Neutrophil (primary cell): ENCODE measurements around the gene CNTN5.
"Not testable (repeated sequence)": the region's sequence is repeated elsewhere in the genome, so short reads cannot be mapped to it uniquely, and the experiment has no call there.

Source experiments
- H3K27ac ChIP-seq: fragments of 200-600 bp; sonication (generic); 2 replicates; pipeline ENCODE4 v1.5.1; 2016; ENCODE audit warnings: mild to moderate bottlenecking, moderate library complexity
- H3K27me3 ChIP-seq: fragments of 200-600 bp; sonication (generic); 2 replicates; pipeline ENCODE4 v1.6.0; 2016; ENCODE audit warnings: mild to moderate bottlenecking
- H3K36me3 ChIP-seq: fragments of 200-600 bp; sonication (generic); 2 replicates; pipeline ENCODE4 v1.5.1; 2017
- H3K4me1 ChIP-seq, 2 experiments: fragments of 200-600 bp in 1 of 2; sonication (generic) in 1 of 2; 1 replicate in 1 of 2; 2 replicates in 1 of 2; pipeline versions ENCODE4 v1.5.1 to v1.6.1; 2013 to 2016; ENCODE audit warnings: low read depth in 1 of 2, low read length in 1 of 2, mild to moderate bottlenecking in 1 of 2, moderate library complexity in 1 of 2; ENCODE audit not compliant: control insufficient read depth in 1 of 2, insufficient read depth in 1 of 2
- H3K4me3 ChIP-seq, 2 experiments: fragments of 200-600 bp in 1 of 2; sonication (generic) in 1 of 2; 1 replicate in 1 of 2; 2 replicates in 1 of 2; pipeline ENCODE4 v1.5.1; 2013 to 2016; ENCODE audit warnings: low read depth in 1 of 2, low read length in 1 of 2, mild to moderate bottlenecking in 1 of 2, moderate library complexity in 1 of 2
- H3K9me3 ChIP-seq: fragments of 200-600 bp; sonication (generic); 2 replicates; pipeline ENCODE4 v1.5.1; 2016
- CTCF ChIP-seq: fragments of 200-600 bp; sonication (generic); IDR thresholded peaks from 2 replicates; pipeline ENCODE4 v1.5.1; 2016; ENCODE audit warnings: antibody characterized with exemption

CNTN5 gene

GRCh38 chr11:99818991-99819390 is 798.2 kb downstream of the CNTN5 start:
- Histone ChIP-seq H3K27me3 (no peaks in the 10 kb centered on the region), H3K27ac (no peak overlapping the region), H3K4me3 (no peak overlapping the region), H3K9me3 (no peaks in the 10 kb centered on the region), H3K4me1 (no peaks in the 10 kb centered on the region), H3K36me3 (no peaks in the 10 kb centered on the region)
- TF ChIP-seq CTCF, result no peak

- Histone ChIP-seq H3K36me3 (no peaks in the 10 kb centered on the region), H3K27me3 (no peaks in the 10 kb centered on the region), H3K9me3 (no peaks in the 10 kb centered on the region), H3K27ac (no peak overlapping the region), H3K4me3 (no peak overlapping the region), H3K4me1 (no peaks in the 10 kb centered on the region)
- TF ChIP-seq CTCF, result no peak
These were observed 802.3 kb downstream of the CNTN5 start for GRCh38 chr11:99822846-99823565.

GRCh38 chr11:99836739-99837138 is 816.0 kb downstream of the CNTN5 start:
- not testable (repeated sequence) for H3K4me1 ChIP-seq, H3K9me3 ChIP-seq, H3K27ac ChIP-seq, H3K27me3 ChIP-seq, H3K4me3 ChIP-seq, H3K36me3 ChIP-seq

- H3K27me3 ChIP-seq, result no peaks in the 10 kb centered on the region
- H3K4me3 ChIP-seq, result no peak overlapping the region
- no peak for TF ChIP-seq CTCF
- H3K4me1 ChIP-seq, result no peaks in the 10 kb centered on the region
- H3K9me3 ChIP-seq, result no peaks in the 10 kb centered on the region
- H3K36me3 ChIP-seq, result no peaks in the 10 kb centered on the region
- no peak overlapping the region for H3K27ac ChIP-seq
These were observed 821.1 kb downstream of the CNTN5 start for GRCh38 chr11:99841885-99842284.

GRCh38 chr11:99865951-99866350 is 845.2 kb downstream of the CNTN5 start:
- Histone ChIP-seq H3K27me3 (no peaks in the 10 kb centered on the region), H3K27ac (no peak overlapping the region), H3K4me1 (no peaks in the 10 kb centered on the region), H3K36me3 (no peaks in the 10 kb centered on the region), H3K9me3 (no peaks in the 10 kb centered on the region), H3K4me3 (no peak overlapping the region)
- no peak for TF ChIP-seq CTCF

- H3K9me3 ChIP-seq, result no peaks in the 10 kb centered on the region
- H3K27ac ChIP-seq, result no peak overlapping the region
- no peak overlapping the region for H3K4me3 ChIP-seq
- no peaks in the 10 kb centered on the region for H3K27me3 ChIP-seq
- no peaks in the 10 kb centered on the region for H3K4me1 ChIP-seq
- no peaks in the 10 kb centered on the region for H3K36me3 ChIP-seq
- no peak for TF ChIP-seq CTCF
These were observed 860.9 kb downstream of the CNTN5 start for GRCh38 chr11:99881610-99882009.
